ENCODE data around the gene SCP2D1. TPM values are rescaled to one million over a fixed set of nuclear protein-coding genes. Genes with fewer than 3 reads are reported as not detected.

SCP2D1 gene
- total RNA-seq, 1 experiment from 2014 or later = not detected

- no peaks in the 10 kb centered on the region for H3K36me3 ChIP-seq (ENCODE audit: low read depth, low read length)
- H3K4me2 ChIP-seq (ENCODE audit: low read length) = no peak overlapping the region
- H2AFZ ChIP-seq (ENCODE audit: low read length) = no peak overlapping the region
- DNase-seq (no peak), ATAC-seq (no peak)
- H4K20me1 ChIP-seq (ENCODE audit: low read length) = no peaks in the 10 kb centered on the region
- no peaks in the 10 kb centered on the region for H3K9me3 ChIP-seq (ENCODE audit: low read length)
- ChIA-PET POLR2A (ENCODE audit: unreplicated experiment) (no interaction called here), CTCF (no interaction called here)
- H3K27me3 ChIP-seq (ENCODE audit: low read length) = peaks cover 13% of the 10 kb centered on the region
- intact Hi-C loops (cut with micrococcal nuclease) = no loop called here
- no peaks in the 10 kb centered on the region for H3F3A ChIP-seq (ENCODE audit: low read length, unreplicated experiment)
- H3K4me1 ChIP-seq (ENCODE audit: insufficient read depth, low read length) = no peaks in the 10 kb centered on the region
- TF ChIP-seq EZH2phosphoT487 (IDR thresholded peaks at IDR 0.05; ENCODE audit: borderline replicate concordance, low read length) (no peak), CTCF (conservative IDR thresholded peaks at IDR 0.05; ENCODE audit: low read depth, low read length) (no peak), EZH2 (IDR thresholded peaks at IDR 0.05; ENCODE audit: low read length, unreplicated experiment) (no peak)
- H3K79me2 ChIP-seq (ENCODE audit: low read length) = no peaks in the 10 kb centered on the region
- no peak overlapping the region for H3K27ac ChIP-seq (ENCODE audit: low read length)
- BruUV-seq (replicated peaks) = no TSS peak
- H3K9ac ChIP-seq (ENCODE audit: low read length) = no peak overlapping the region
- no peak overlapping the region for H3K4me3 ChIP-seq (ENCODE audit: low read length)
- no peaks in the 10 kb centered on the region for H3K9me2 ChIP-seq (replicated peaks; ENCODE audit: low read length)
Measured at GRCh38 chr20:18855882-18856281, 42.3 kb downstream of the SCP2D1 start.

GRCh38 chr20:18856873-18857272 lies 43.3 kb downstream of the SCP2D1 start:
- BruUV-seq (replicated peaks) = no TSS peak
- ATAC-seq = no peak
- POLR2A ChIA-PET (ENCODE audit: unreplicated experiment) = no interaction called here

More at GRCh38 chr20:18856873-18857272, 43.3 kb downstream of the SCP2D1 start:
- TF ChIP-seq EZH2 (IDR thresholded peaks at IDR 0.05; ENCODE audit: low read length, unreplicated experiment) = no peak
- TF ChIP-seq CTCF (conservative IDR thresholded peaks at IDR 0.05; ENCODE audit: low read depth, low read length) = no peak
- no peak for TF ChIP-seq EZH2phosphoT487 (IDR thresholded peaks at IDR 0.05; ENCODE audit: borderline replicate concordance, low read length)
- DNase-seq = no peak
- CTCF ChIA-PET = no interaction called here
- Histone ChIP-seq H3K27ac (ENCODE audit: low read length) (no peak overlapping the region), H3K4me2 (ENCODE audit: low read length) (no peak overlapping the region), H3K79me2 (ENCODE audit: low read length) (no peaks in the 10 kb centered on the region), H3K9me3 (ENCODE audit: low read length) (no peaks in the 10 kb centered on the region), H3K9me2 (replicated peaks; ENCODE audit: low read length) (no peaks in the 10 kb centered on the region), H3K4me3 (ENCODE audit: low read length) (no peak overlapping the region), H3K9ac (ENCODE audit: low read length) (no peak overlapping the region), H3F3A (ENCODE audit: low read length, unreplicated experiment) (no peaks in the 10 kb centered on the region), H3K4me1 (ENCODE audit: insufficient read depth, low read length) (no peaks in the 10 kb centered on the region), H3K27me3 (ENCODE audit: low read length) (peaks cover 4% of the 10 kb centered on the region; the same call in 1 of the 2 replicates), H4K20me1 (ENCODE audit: low read length) (no peaks in the 10 kb centered on the region), H3K36me3 (ENCODE audit: low read depth, low read length) (no peaks in the 10 kb centered on the region), H2AFZ (ENCODE audit: low read length) (no peak overlapping the region)
- intact Hi-C loops (cut with micrococcal nuclease) = no loop called here

Measured in PC-3 (cell line).